Measurements from ENCODE around the gene S100A1.

The S100A1 gene

GRCh38 chr1:153678519-153679336 is 50.5 kb downstream of the S100A1 start, which contains the start of gene NPR1:
NPR1 (plus strand) TSS chr1:153678688; CDS start chr1:153679109, 421 bp downstream.
- in situ Hi-C loops (cut with HindIII; ENCODE audit: low sequenced_read_pairs) = no loop called here

DNA sequence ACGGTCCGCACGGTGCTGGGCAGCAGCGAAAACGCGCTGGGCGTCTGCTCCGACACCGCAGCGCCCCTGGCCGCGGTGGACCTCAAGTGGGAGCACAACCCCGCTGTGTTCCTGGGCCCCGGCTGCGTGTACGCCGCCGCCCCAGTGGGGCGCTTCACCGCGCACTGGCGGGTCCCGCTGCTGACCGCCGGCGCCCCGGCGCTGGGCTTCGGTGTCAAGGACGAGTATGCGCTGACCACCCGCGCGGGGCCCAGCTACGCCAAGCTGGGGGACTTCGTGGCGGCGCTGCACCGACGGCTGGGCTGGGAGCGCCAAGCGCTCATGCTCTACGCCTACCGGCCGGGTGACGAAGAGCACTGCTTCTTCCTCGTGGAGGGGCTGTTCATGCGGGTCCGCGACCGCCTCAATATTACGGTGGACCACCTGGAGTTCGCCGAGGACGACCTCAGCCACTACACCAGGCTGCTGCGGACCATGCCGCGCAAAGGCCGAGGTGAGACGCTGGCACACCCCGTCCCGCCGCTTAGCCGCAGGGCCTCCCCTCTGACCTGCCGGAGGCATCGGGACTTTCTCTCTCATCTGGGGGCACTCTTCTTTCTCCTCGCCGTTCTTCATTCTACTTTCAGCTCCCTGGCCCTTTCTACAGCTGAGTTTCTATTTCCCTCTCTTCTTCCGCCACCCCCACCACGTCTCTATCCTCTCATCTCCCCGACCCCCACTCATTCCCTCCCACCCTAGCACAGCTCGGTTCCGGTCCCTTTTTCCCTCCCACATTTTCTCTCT is 51.3 kb downstream of the S100A1 start:
- in situ Hi-C loops (cut with HindIII; ENCODE audit: low sequenced_read_pairs) = no loop called here

DNA sequence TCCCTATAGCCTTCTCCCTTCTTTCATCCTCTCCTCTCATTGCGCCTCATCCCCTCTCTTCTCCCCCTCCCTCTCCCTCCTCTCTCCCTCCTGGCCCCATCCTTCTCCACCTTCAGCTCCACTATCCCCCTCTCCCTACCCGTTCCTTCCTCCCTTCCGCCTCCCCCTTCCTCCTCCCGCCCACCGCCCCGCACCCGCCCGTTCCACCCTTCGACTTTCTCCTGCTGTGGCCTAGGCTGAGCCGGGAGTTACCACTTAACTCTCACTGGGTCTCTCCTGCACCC is 51.8 kb downstream of the S100A1 start:
- in situ Hi-C loops (cut with HindIII; ENCODE audit: low sequenced_read_pairs) = no loop called here

All from endothelial cell of hepatic sinusoid (primary cell).